LoVo (cell line): ENCODE results near the gene COX8A.
"Not testable (repeated sequence)": the region's sequence is repeated elsewhere in the genome, so short reads cannot be mapped to it uniquely, and the experiment has no call there.

ENCODE experiments used
- DNase-seq: peaks from one replicate; pipeline ENCODE4 v3.0.0-alpha.2; 2016; ENCODE audit warnings: low spot score

COX8A gene

DNA sequence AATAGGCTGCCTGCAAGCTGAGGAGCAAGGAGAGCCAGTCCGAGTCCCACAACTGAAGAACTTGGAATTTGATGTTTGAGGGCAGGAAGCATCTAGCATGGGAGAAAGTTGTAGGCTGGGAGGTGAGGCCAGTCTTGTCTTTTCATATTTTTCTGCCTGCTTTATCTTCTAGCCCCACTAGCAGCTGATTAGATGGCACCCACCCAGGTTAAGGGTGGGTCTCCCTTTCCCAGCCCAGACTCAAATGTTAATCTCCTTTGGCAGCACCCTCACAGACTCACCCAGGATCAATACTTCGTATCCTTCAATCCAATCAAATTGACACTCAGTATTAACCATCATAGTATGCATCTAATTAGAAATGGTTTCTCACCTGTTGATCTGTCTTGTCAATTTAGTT lies 5.0 kb upstream of the COX8A start:
- DNase-seq, result no peak

DNA sequence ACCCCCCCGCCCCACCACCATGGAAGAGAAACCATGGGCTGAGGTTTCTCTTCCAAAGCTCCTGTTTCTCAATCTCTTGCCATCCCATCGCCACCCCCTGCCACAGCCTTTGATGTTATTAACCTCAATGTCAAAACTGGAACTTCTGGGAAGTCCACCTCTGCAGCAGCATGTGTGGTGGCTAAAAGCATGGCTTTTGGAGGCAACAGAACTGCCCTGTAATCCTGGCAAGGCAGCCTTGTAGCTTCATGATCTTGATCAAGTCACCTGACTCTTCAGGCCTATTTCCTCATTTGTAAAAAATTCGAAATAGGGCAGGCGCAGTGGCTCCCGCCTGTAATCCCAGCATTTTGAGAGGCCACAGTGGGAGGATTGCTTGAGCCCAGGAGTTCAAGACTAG lies 3.5 kb upstream of the COX8A start:
- DNase-seq, result no peak

DNA sequence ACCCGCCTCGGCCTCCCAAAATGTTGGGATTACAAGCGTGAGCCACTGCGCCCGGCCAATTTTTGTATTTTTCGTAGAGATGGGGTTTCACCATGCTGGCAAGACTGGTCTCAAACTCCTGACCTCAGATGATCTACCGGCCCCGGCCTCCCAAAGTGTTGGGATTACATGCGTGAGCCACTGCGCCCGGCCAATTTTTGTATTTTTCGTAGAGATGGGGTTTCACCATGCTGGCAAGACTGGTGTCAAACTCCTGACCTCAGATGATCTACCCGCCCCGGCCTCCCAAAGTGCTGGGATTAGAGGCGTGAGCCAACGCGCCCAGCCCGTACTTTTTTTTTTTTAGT lies 535 bp upstream of the COX8A start:
- not testable (repeated sequence) for DNase-seq

DNA sequence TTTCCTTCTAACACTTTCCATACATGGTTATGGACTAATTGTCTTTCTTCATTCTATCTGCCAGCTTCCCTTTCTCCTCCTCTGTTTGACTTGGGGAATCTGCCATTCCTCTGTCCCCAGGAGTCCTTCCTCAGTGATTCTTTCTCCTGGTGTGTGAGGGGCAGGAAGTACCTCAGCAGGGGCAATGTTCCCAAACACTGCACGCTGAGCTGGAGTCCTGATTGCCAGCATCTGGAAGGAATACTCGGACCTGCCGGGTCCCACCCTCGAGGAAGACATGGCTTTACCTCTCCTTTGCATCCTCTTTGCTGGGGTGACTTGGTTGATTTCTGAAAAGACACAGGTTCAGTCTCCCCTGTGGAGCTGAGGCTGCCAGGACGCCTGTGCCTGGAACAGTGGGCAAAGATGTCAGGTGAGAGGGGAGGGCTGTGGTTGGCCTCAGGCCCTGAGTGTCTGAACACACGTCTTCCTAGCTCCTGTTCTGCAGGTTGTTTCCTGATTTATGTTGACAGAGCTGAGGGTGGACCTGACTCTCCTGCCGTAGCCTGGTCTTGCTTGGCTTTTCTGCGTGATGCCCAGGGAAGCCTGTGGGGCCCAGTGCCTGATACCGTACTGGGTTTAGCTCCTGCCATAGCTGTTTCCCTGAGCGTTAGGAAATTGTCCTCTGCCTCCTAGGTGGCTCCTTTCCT lies 4.3 kb downstream of the COX8A start:
- no peak for DNase-seq

DNA sequence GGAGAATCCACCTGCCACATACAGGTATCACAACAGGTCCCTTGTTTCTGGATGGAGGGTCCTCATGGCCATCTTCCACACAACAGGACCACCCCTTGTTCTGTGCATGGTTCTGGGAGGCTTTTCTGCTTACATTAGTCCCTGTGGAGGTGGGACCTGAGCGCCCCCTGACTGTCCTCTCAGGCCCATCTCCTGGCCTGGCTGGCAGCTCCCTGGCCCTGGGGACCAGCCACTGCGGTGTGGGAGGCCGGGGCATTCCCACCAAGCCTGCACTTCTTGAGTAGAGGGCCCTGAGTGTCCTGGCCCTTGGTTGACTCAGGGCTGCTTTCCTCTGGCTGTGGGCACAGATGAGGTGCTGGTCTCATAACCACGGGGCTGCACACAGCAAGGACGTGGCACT lies 5.0 kb downstream of the COX8A start:
- DNase-seq, result no peak

DNA sequence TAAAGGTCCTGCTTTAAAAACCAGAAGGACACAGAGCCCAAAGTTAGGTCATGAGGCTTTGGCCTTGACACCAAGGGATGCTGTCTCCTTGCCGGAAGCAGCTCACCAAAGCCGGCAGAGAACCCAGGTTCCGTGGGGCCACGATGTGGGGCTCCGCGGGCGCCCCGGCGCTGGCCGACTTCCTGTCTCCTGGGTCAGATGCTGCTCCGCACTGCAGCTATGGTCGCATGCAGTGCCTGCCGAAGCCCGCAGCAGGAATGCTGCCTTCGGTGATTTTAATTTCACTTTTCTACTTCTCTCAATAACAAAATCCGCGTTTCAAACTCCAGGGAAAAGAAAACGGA lies 11.4 kb downstream of the COX8A start:
- peak; percentile 6 for DNase-seq

DNA sequence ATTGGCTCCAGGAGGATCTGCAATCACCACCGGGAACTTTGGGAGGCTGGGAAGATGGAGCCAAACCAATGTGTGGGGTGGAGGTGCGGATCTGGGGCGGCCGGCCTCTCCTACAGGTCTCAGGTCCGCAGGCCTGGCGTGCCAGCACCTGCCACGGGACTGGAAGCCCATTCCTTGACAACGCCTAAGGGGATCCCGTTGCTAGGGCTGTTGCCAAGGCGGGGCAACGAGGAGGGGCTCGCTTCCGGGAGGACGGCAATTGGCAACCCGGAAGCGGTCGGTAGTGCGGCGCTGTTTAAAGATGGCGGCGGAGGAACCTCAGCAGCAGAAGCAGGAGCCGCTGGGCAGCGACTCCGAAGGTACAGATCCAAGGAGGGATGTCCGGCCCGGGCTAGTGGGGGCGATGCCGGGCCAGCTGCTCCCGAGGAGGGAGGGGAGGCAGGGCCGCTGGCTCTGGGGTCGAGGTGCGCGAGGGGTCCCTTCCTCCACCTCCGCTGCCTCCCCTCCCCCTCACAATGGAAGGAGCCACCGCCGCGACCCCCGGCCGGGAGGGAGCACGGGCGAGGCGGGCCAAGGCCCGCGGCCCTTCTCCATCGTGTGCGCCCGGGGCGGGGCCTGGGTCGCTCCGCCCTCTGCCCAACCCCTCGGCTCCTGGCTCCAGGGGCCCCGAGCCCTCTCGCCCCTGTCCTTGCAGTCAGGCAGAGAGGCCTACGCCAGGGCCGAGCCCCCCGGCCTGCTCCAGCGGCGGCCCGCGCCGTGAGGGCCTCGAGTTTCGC lies 11.9 kb downstream of the COX8A start, which contains the start of gene OTUB1:
Gene OTUB1, plus strand, starts transcription at position 283 of the 776 bp plus-strand sequence. Its CDS starts 19 bp downstream, at position 302.
- peak; percentile 94 for DNase-seq

- DNase-seq, result no peak
These were observed 12.6 kb downstream of the COX8A start for GRCh38 chr11:63986932-63987513.

GRCh38 chr11:63991558-63991957 lies 17.1 kb downstream of the COX8A start:
- no peak for DNase-seq

DNA sequence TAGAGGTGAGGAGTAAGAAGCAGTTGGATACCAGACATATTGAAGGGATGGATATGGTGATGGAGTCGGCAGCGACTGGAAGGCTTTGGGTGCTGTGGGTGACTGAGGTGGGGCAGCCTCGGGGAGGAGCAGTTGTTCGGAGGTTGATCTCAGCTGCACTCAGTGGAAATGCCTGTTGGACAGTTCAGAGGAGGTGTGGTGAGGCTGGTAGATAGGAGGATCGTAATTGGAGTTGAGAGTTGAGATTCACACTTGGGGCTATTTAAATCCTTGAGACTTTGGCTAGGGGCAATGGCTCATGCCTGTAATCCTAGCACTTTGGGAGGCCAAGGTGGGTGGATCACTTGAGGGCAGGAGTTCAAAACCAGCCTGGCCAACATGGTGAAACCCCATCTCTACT lies 18.7 kb downstream of the COX8A start:
- DNase-seq, result no peak

DNA sequence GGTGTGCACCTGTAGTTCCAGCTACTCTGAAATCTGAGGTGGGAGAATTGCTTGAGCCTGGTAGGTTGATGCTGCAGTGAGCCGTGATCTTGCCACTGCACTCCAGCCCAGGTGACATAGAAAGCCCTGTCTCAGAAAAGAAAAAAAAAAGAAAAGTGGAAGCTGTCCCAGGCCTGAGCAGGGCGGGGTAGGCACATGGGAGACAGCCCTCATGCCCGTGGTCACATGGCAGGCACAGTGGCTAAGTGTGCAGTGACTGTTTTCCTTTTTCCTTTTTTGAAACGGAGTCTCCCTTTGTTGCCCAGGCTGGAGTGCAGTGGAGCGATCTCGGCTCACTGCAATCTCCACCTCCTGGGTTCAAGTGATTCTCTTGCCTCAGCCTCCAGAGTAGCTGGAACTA lies 19.6 kb downstream of the COX8A start:
- no peak for DNase-seq

- DNase-seq, result no peak
These were observed 22.1 kb downstream of the COX8A start for GRCh38 chr11:63996512-63996911.

GRCh38 chr11:63997104-63997700 lies 22.8 kb downstream of the COX8A start:
- no peak for DNase-seq

- no peak for DNase-seq
These were observed 23.4 kb downstream of the COX8A start for GRCh38 chr11:63997801-63998337.

GRCh38 chr11:63998558-63999348 lies 24.3 kb downstream of the COX8A start:
- no peak for DNase-seq

DNA sequence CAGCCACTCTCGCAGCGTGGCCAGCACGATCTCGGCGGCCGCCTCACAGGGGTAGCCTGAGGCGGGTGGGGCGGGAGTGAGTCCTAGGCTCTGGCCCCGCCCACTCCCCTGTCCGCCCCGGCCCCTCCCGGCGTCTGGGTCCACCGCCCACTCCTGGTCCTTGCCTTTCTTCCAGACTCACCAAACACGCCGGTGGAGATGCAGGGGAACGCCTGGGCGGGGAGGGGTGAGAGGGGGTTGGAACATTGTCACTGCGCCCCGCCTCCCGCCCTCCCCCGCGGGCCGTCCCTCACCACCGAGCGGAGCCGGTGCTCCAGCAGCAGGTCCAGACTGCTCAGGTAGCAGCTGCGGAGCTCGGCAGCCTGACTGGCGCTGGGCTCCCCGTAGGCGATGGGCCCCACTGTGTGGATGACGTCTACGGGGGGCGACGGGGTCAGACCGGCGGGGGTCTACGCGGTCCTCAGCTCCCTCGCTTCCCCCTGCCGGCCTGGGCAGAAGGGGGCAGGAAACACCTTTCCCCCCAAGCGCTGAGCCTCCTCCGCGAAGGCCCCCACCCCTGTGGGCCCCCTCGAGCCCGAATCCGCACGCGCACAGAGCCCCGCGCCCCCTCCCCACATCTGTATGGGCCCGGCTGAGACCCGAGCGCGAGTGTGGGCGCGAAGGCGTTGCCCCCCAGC lies 25.1 kb downstream of the COX8A start:
- DNase-seq, result no peak

- no peak for DNase-seq
These were observed 25.8 kb downstream of the COX8A start for GRCh38 chr11:64000026-64000739.

GRCh38 chr11:64000740-64001483 lies 26.5 kb downstream of the COX8A start:
- no peak for DNase-seq

GRCh38 chr11:64001484-64002420 lies 27.3 kb downstream of the COX8A start:
- no peak for DNase-seq
